HepG2 (cell line): ENCODE data around the gene RPS14. TPM values are rescaled to one million over a fixed set of nuclear protein-coding genes. Genes with fewer than 3 reads are reported as not detected.
A peak's percentile ranks its signal among the peaks of the same experiment; 100 is the strongest.

Experiments used
- DNMT3B ChIP-seq: conservative IDR thresholded peaks from 2 replicates; pipeline ENCODE4 v1.6.1; 2016; ENCODE audit warnings: missing biosample characterization, control low read depth
- HNF4A ChIP-seq: sonication (generic); formaldehyde crosslinking; IDR thresholded peaks from 2 replicates; pipeline ENCODE4 v1.4.0; 2020; ENCODE audit warnings: missing genetic modification reagents
- HOXA9 ChIP-seq: sonication (generic); formaldehyde crosslinking; IDR thresholded peaks from 2 replicates; pipeline ENCODE4 v1.8.1; 2022; ENCODE audit warnings: missing genetic modification reagents, mild to moderate bottlenecking, moderate library complexity, borderline replicate concordance
- MTA1 ChIP-seq: sonication (generic); formaldehyde crosslinking; IDR thresholded peaks from 2 replicates; pipeline ENCODE4 v1.4.0; 2020; ENCODE audit warnings: missing genetic modification reagents, mild to moderate bottlenecking, borderline replicate concordance
- NRL ChIP-seq: sonication (generic); formaldehyde crosslinking; IDR thresholded peaks from 2 replicates; pipeline ENCODE4 v1.5.0; 2020; ENCODE audit warnings: missing genetic modification reagents, mild to moderate bottlenecking, moderate library complexity, borderline replicate concordance
- PHF21A ChIP-seq: sonication (generic); formaldehyde crosslinking; IDR thresholded peaks from 2 replicates; pipeline ENCODE4 v1.5.0; 2020; ENCODE audit warnings: mild to moderate bottlenecking, missing genetic modification reagents
- RCOR2 ChIP-seq: IDR thresholded peaks from 2 replicates; pipeline ENCODE4 v1.6.1; 2016; ENCODE audit warnings: missing biosample characterization, missing genetic modification reagents
- TRAFD1 ChIP-seq: sonication (generic); formaldehyde crosslinking; IDR thresholded peaks from 2 replicates; pipeline ENCODE4 v1.5.1; 2020; ENCODE audit warnings: missing genetic modification reagents, mild to moderate bottlenecking, borderline replicate concordance
- ZBTB37 ChIP-seq: sonication (generic); formaldehyde crosslinking; IDR thresholded peaks from 2 replicates; pipeline ENCODE4 v1.4.0; 2020; ENCODE audit warnings: mild to moderate bottlenecking, missing genetic modification reagents
- ZNF446 ChIP-seq: sonication (generic); formaldehyde crosslinking; IDR thresholded peaks from 2 replicates; pipeline ENCODE4 v1.5.0; 2020; ENCODE audit warnings: mild to moderate bottlenecking, missing genetic modification reagents
- ZNF510 ChIP-seq: sonication (generic); formaldehyde crosslinking; IDR thresholded peaks from 2 replicates; pipeline ENCODE4 v1.4.0; 2020; ENCODE audit warnings: low read depth, mild to moderate bottlenecking, missing genetic modification reagents
- ZNF713 ChIP-seq: sonication (generic); formaldehyde crosslinking; IDR thresholded peaks from 2 replicates; pipeline ENCODE4 v1.4.0; 2020; ENCODE audit warnings: mild to moderate bottlenecking, missing genetic modification reagents
- ZNF782 ChIP-seq: sonication (generic); formaldehyde crosslinking; IDR thresholded peaks from 2 replicates; pipeline ENCODE4 v1.4.0; 2020; ENCODE audit warnings: missing genetic modification reagents, mild to moderate bottlenecking, borderline replicate concordance
- polyA plus RNA-seq, 8 experiments: library from polyadenylated mRNA; depleted of rRNA in 3 of 8; stranded (reverse) in 7 of 8; unstranded in 1 of 8; fragments of >200 nt; fragmentation: Illumina TruSeq in 4 of 8; extraction: Trizol in 4 of 8; gene quantifications; 2 replicates each; pipeline versions ENCODE4 v1.2.1 to v1.2.3, GENCODE V29; 2011 to 2016; ENCODE audit warnings: low read depth in 4 of 8, missing spikeins in 1 of 8, mixed read lengths in 1 of 8; ENCODE audit not compliant: insufficient read depth in 1 of 8
- total RNA-seq, 5 experiments: library from RNA; depleted of rRNA; stranded (reverse); fragments of >200 nt; fragmentation: Illumina TruSeq; extraction: Trizol; gene quantifications; 2 replicates each; pipeline ENCODE4 v1.2.3, GENCODE V29; 2016; ENCODE audit warnings: low read depth in 1 of 5
- TF ChIP-seq, protein P1 (sequence below): sonication (generic); formaldehyde crosslinking; IDR thresholded peaks from 2 replicates; pipeline ENCODE4 v1.9.0; 2022; ENCODE audit warnings: low read depth, missing genetic modification reagents
- TF ChIP-seq, protein P2 (sequence below): sonication (generic); formaldehyde crosslinking; IDR thresholded peaks from 2 replicates; pipeline ENCODE4 v1.5.0; 2020; ENCODE audit warnings: mild to moderate bottlenecking, missing genetic modification reagents, borderline replicate concordance
- TF ChIP-seq, protein P3 (sequence below): sonication (generic); formaldehyde crosslinking; IDR thresholded peaks from 2 replicates; pipeline ENCODE4 v1.5.0; 2020; ENCODE audit warnings: missing genetic modification reagents

The RPS14 gene
- total and polyA plus RNA-seq, 2 of the 13 experiments (the other 11 are each of a cell fraction or from before 2014, with no cell fraction given): 2,116 to 3,295 TPM

GRCh38 chr5:150458802-150459557 lies 9.4 kb upstream of the RPS14 start (continued):
- TF ChIP-seq, protein P1, sequence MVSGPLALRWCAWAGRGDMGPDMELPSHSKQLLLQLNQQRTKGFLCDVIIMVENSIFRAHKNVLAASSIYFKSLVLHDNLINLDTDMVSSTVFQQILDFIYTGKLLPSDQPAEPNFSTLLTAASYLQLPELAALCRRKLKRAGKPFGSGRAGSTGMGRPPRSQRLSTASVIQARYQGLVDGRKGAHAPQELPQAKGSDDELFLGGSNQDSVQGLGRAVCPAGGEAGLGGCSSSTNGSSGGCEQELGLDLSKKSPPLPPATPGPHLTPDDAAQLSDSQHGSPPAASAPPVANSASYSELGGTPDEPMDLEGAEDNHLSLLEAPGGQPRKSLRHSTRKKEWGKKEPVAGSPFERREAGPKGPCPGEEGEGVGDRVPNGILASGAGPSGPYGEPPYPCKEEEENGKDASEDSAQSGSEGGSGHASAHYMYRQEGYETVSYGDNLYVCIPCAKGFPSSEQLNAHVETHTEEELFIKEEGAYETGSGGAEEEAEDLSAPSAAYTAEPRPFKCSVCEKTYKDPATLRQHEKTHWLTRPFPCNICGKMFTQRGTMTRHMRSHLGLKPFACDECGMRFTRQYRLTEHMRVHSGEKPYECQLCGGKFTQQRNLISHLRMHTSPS (CRISPR knock-in tag): no peak
- TF ChIP-seq NRL (no peak), TRAFD1 (CRISPR knock-in tag) (no peak), ZBTB37 (CRISPR knock-in tag) (no peak), HNF4A (CRISPR knock-in tag) (peak; percentile 28; the same call in 1 of the 2 replicates), DNMT3B (CRISPR knock-in tag) (no peak), ZNF782 (no peak), HOXA9 (no peak), MTA1 (0 out of 2 replicates have a peak, but pooled peaks have one; percentile 38), RCOR2 (no peak), ZNF510 (no peak), ZNF446 (CRISPR knock-in tag) (no peak), PHF21A (CRISPR knock-in tag) (no peak), ZNF713 (CRISPR knock-in tag) (no peak)
- TF ChIP-seq, protein P2, sequence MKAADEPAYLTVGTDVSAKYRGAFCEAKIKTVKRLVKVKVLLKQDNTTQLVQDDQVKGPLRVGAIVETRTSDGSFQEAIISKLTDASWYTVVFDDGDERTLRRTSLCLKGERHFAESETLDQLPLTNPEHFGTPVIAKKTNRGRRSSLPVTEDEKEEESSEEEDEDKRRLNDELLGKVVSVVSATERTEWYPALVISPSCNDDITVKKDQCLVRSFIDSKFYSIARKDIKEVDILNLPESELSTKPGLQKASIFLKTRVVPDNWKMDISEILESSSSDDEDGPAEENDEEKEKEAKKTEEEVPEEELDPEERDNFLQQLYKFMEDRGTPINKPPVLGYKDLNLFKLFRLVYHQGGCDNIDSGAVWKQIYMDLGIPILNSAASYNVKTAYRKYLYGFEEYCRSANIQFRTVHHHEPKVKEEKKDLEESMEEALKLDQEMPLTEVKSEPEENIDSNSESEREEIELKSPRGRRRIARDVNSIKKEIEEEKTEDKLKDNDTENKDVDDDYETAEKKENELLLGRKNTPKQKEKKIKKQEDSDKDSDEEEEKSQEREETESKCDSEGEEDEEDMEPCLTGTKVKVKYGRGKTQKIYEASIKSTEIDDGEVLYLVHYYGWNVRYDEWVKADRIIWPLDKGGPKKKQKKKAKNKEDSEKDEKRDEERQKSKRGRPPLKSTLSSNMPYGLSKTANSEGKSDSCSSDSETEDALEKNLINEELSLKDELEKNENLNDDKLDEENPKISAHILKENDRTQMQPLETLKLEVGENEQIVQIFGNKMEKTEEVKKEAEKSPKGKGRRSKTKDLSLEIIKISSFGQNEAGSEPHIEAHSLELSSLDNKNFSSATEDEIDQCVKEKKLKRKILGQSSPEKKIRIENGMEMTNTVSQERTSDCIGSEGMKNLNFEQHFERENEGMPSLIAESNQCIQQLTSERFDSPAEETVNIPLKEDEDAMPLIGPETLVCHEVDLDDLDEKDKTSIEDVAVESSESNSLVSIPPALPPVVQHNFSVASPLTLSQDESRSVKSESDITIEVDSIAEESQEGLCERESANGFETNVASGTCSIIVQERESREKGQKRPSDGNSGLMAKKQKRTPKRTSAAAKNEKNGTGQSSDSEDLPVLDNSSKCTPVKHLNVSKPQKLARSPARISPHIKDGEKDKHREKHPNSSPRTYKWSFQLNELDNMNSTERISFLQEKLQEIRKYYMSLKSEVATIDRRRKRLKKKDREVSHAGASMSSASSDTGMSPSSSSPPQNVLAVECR (CRISPR knock-in tag): peak; percentile 38; the same call in 1 of the 2 replicates
- TF ChIP-seq, protein P3, sequence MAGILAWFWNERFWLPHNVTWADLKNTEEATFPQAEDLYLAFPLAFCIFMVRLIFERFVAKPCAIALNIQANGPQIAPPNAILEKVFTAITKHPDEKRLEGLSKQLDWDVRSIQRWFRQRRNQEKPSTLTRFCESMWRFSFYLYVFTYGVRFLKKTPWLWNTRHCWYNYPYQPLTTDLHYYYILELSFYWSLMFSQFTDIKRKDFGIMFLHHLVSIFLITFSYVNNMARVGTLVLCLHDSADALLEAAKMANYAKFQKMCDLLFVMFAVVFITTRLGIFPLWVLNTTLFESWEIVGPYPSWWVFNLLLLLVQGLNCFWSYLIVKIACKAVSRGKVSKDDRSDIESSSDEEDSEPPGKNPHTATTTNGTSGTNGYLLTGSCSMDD: no peak
